Stimulated activated CD8-positive, alpha-beta memory T cell treated with anti-CD3 and anti-CD28 coated beads, Interleukin-4, amount 100 ng/mL, for 4 hours (primary cell): Measurements from ENCODE around the gene KIRREL3.

Experiments
- DNase-seq, 2 donors: peaks; one replicate each; pipeline ENCODE4 v3.0.0-alpha.2; 2020; ENCODE audit warnings: low read depth in 2 of 2, low spot score in 1 of 2

Gene KIRREL3

GRCh38 chr11:126456783-126457542 lies 543.6 kb downstream of the KIRREL3 start:
- no peak for DNase-seq

DNA sequence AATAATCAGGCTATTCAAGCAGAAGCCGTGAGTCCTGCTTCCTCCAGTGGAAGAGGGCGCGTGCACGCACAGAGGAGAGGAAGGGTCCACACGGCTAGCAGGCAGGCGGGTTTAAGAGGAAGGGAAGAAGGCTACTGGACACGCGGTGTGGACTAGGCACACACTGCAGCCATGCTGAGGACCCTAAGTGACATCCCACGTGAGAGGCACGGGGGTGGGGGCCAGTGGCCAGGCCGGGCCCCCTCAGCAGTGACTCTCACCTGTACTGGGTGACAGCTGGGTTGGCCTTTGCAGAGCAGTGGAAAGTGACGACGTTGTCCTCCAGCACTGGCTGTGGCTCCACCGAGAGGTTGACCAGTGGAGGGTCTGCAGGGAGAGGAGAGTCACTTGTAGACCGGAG lies 544.5 kb downstream of the KIRREL3 start:
- no peak for DNase-seq

DNA sequence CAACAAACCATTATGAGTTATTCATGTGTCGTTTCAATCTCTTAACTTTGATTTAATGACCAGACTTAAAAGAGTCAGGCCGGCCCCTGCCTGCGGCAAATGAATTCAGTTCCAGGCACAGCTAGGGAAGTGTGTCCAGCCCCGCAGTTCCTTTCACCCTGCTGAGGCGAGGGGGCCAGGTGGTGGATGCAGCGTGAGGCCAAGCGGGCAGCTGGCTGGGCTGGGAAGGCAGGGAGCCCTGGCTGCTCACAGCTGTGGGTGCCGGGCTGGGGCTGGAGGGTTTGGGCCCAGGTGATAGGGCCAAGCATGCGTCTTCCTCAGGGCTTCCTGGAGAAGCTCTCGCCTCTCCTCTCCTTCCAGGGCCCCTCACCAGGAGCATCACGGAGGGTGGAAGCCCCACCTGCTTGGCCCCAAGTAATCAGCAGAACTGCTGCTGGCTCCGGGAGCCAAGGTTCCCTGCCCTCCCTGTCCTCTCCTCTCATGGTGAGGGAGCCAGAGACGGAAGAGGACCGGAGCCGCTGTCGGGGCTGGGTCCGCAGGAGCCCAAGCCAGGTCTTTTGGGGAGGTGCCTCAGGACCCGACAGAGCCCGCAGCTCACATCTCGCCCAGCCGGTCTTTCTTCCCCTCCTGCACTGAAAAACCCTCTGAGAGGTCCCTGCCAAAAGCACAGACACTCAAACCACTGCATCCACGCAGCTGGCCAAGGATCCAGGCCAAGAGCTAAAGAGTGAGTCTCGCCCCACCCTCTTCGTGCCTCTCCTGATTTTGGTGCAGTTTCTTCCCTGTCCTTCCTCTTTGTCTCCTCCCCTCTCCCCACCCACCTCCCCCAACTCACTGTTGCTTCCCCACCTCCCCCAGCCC lies 548.1 kb downstream of the KIRREL3 start:
- no peak for DNase-seq

- DNase-seq = no peak
Measured at GRCh38 chr11:126451211-126451802, 549.3 kb downstream of the KIRREL3 start.

GRCh38 chr11:126450806-126451205 lies 549.8 kb downstream of the KIRREL3 start:
- DNase-seq = no peak

DNA sequence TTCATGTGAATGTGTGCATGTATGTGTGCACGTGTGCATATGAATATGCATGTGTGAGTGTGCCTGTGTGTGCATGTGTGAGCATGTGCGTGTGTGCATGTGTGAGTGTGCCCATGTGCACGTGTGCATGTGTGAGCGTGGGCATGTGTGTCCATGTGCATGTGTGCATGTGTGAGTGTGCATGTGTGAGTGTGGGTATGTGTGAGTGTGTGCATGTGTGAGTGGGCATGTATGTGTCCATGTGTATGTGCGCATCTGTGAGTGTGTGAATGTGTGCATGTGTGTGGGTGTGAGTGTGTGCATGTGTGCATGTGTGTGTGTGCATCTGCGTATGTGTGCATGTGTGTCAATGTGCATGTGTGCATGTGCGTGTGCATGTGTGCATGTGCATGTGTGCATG lies 550.4 kb downstream of the KIRREL3 start:
- no peak for DNase-seq

- no peak for DNase-seq
Measured at GRCh38 chr11:126446581-126446980, 554.0 kb downstream of the KIRREL3 start.

DNA sequence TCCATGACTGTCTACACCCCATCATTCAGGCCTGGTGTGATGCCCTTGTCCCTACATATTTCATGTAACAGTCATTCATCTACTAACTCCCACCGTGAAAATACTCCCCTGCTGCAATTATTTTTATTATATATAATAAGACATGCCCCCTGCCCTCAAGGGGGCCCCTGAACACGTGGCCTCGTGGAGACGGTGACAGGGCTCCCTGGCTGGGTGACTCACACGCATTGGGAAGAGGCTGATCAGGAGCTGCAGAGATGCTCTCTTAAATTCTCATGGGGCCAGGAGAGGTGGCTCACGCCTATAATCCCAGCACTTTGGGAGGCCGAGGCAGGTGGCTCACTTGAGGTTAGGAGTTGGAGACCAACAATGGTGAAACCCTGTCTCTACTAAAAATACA lies 556.5 kb downstream of the KIRREL3 start:
- DNase-seq = no peak

DNA sequence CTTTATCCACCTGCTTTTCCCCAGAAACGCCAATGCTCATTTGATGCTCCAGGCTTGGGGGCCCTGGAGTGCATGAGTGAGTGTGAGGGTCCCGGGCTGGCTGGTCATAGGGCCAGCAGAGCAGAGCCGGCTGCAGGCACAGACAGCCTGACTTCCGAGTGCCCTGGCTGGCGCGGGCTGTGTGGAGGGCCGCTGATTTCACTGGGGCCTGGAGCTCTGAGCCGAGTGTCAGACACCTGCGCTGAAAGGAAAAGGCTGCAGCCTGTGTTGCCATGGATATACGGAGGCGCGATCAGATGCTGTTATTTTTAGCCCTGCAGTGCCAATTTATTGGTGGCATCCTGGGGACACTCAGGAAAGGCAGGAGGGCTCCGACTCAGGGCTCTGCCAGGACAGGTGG lies 557.5 kb downstream of the KIRREL3 start:
- no peak for DNase-seq

GRCh38 chr11:126440792-126441514 lies 559.6 kb downstream of the KIRREL3 start:
- peak; percentile 18 to 49 for DNase-seq

DNA sequence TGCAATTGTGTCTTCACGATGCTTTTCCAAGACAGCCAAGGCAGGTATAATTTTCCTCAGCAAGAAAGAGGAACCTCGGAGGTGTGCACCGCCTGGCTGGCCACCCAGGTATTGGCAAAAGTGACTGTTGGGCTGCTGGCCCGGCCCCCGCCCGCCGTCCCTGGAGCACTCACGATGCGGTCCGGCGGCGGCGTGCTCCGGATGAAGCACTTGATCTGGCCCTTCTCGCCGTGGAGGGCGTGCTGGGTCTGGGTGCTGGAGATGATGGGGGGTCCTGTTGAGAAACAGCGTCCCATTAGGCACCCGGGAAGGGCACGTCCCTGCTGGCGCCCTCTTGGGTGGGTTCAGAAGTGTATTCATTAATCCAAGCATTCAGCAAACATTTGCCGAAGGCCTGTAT lies 560.3 kb downstream of the KIRREL3 start:
- no peak for DNase-seq

DNA sequence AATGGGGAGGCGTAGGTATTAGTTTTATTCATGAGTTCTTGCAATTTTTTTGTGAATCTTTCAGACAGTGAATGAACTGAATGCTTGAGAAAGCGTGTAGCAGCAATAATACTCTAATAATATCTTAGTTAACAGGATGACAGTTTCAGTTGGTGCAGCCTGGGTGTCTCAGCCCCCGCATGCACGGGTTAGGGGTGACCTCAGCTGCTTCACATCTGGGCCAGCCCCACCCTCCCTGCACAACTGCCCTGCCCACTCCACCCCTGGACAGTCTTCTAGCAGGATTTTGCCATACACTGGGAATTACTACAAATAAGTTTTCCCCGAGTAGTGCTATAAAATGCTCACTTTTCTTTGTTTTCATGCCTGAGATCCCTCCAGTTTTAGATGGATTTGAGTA lies 561.9 kb downstream of the KIRREL3 start:
- no peak for DNase-seq

GRCh38 chr11:126438272-126438671 lies 562.3 kb downstream of the KIRREL3 start:
- no peak for DNase-seq

DNA sequence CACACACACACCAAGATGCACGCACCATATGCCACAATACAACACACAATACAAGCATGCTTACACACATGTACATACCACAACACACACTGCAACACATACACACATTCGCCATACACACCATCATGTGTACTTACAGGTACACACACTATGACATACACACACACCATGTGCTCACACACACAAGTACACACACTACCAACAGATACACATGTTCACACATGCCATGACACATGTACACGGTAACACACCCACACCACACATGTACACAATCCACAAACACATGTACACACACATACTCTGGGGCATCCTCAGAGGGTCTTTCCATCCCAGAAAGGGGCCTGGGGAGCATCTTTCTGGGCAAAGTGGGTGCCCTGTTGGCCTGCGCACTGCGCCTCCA lies 562.8 kb downstream of the KIRREL3 start:
- no peak for DNase-seq

- no peak for DNase-seq
Measured at GRCh38 chr11:126436209-126436755, 564.3 kb downstream of the KIRREL3 start.

DNA sequence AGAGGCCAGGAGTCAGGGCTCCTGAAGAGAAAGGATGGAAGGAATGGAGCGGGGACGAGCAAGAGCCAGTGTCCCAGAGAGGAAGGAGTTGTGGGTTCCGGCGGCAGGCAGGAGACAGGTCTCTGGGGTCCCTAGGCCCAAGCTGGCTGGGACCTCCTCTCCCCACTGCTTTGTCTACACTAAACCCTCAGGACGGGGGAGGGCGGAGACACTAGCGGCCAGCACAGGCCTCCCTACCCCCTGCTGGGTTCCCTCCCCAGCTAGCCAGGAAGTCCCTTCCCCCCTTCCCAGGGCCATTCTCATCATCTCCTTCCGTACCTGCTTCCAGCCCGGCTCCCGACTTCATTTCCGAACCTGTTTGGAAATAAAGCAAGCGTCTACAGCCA lies 565.6 kb downstream of the KIRREL3 start:
- no peak for DNase-seq

- DNase-seq = no peak
Measured at GRCh38 chr11:126433989-126434949, 566.3 kb downstream of the KIRREL3 start.

GRCh38 chr11:126433244-126433846 lies 567.2 kb downstream of the KIRREL3 start:
- no peak for DNase-seq

- no peak for DNase-seq
Measured at GRCh38 chr11:126432525-126432924, 568.0 kb downstream of the KIRREL3 start.

GRCh38 chr11:126432065-126432461 lies 568.5 kb downstream of the KIRREL3 start:
- no peak for DNase-seq
